NCI-H748 (cell line): ENCODE measurements around the gene CIC.
A peak's percentile ranks its signal among the peaks of the same experiment; 100 is the strongest.

ENCODE experiments used
- DNase-seq: peaks from one replicate; lab custom pipeline; 2025; ENCODE audit not compliant: unreplicated experiment; lab: John Stamatoyannopoulos, UW

Gene CIC

DNA sequence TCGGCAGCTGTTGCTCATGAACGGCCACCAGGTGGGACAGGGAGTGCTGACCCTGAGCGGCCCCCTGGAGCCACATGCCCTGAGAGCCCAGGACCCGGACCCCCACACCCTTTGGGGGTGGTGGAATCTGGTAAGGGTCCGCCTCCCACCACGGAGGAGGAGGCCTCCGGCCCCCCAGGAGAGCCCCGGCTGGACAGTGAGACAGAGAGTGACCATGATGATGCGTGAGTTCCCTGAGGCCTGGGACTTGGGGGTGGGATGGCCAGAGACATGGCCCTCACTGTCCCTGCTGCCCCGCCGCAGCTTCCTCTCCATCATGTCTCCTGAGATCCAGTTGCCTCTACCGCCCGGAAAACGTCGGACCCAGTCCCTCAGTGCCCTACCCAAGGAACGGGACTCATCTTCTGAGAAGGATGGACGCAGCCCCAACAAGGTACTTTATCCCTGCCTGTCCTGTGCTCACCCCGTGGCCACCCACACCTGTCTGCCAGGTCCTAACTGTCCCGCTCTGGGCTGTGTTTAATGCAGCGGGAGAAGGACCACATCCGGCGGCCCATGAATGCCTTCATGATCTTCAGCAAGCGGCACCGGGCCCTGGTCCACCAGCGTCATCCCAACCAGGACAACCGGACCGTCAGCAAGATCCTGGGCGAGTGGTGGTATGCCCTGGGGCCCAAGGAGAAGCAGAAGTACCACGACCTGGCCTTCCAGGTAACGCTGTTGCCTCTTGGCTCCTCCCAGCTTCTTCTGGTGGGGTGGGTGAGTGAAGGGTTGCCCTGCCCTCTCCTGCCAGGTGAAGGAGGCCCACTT lies 18.2 kb downstream of the CIC start:
- no peak for DNase-seq

DNA sequence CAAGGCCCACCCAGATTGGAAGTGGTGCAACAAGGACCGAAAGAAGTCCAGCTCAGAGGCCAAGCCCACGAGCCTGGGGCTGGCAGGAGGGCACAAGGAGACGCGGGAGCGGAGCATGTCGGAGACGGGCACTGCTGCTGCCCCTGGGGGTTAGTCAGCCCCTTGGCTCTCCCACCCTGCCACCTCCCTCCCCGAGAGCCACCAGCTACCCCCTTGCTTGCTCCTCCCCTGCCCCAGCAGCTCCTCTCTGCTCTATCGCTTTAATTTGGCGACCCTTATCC lies 18.7 kb downstream of the CIC start:
- DNase-seq: no peak

- no peak for DNase-seq
Measured at GRCh38 chr19:42288387-42288786, 19.3 kb downstream of the CIC start.

DNA sequence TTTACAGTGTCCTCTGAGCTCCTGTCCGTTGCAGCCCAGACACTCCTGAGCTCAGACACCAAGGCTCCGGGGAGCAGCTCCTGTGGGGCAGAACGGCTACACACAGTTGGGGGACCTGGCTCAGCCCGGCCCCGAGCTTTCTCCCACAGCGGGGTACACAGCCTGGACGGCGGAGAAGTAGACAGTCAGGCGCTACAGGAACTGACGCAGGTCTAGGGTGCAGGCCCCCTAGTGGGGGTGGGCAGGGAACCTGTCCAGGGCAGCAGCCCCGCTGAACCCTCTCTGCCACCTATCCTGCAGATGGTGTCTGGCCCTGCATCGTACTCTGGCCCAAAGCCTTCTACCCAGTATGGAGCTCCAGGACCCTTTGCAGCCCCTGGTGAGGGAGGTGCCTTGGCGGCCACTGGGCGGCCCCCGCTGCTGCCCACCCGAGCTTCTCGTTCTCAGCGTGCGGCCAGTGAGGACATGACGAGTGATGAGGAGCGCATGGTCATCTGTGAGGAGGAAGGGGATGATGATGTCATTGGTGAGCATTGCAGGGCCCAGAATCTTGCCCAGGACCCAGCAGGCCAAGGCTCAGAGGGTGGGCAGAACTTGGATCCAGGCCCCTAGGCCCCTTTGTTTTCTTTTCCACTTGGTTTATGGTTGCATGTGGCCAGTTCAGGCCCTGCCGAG lies 20.0 kb downstream of the CIC start:
- DNase-seq: no peak

DNA sequence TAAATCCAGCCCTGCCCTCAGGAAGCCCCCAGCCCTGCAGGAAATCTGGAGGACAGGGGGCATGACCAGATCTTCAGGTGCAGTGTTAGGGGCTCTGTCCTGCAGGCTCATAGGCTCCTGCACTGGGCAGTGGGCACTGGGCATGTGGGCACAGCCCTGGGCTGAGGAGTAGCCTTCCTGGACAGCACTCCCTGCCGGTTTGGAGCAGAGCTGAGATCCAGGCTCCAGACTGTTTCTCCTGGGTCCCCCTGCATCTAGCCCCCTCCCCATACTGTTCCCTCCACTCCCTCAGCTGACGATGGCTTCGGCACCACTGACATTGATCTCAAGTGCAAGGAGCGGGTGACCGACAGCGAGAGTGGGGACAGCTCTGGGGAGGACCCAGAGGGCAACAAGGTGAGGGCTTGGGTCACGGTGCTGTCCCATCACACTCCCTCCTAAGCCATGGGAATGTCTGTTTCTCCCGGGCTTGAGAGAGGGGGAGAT lies 20.5 kb downstream of the CIC start:
- no peak for DNase-seq

GRCh38 chr19:42290136-42290522 lies 21.1 kb downstream of the CIC start:
- no peak for DNase-seq

DNA sequence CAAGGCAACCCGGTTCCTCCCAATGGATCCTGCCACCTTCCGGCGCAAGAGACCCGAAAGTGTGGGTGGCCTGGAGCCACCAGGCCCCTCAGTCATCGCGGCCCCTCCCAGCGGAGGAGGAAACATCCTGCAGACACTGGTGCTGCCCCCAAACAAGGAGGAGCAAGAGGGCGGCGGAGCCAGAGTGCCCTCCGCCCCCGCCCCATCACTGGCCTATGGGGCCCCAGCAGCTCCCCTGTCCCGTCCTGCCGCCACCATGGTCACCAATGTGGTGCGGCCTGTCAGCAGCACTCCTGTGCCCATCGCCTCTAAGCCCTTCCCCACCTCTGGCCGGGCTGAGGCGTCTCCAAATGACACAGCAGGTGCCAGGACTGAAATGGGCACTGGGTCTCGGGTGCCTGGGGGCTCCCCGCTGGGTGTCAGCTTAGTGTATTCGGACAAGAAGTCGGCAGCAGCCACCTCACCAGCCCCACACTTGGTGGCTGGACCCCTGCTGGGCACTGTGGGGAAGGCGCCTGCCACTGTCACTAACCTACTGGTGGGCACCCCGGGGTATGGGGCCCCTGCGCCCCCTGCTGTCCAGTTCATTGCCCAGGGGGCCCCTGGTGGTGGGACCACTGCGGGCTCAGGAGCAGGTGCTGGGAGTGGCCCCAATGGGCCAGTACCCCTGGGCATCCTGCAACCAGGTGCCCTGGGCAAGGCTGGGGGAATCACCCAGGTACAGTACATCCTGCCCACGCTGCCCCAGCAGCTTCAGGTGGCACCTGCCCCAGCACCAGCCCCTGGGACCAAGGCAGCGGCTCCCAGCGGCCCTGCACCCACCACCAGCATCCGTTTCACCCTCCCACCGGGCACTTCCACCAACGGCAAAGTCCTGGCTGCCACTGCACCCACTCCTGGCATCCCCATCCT lies 21.7 kb downstream of the CIC start:
- no peak for DNase-seq

DNA sequence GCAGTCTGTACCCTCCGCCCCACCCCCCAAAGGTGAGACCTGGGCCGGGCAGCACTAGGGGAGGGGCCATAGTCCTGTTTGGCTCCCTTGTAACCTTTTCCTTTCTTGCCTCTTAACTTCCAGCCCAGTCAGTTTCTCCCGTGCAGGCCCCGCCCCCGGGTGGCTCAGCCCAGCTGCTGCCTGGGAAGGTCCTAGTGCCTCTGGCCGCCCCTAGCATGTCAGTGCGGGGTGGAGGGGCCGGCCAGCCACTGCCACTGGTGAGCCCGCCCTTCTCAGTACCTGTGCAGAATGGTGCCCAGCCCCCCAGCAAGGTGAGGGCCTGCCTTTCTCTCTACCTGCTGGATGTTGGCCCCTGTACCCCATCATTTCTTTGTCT lies 22.4 kb downstream of the CIC start:
- no peak for DNase-seq

DNA sequence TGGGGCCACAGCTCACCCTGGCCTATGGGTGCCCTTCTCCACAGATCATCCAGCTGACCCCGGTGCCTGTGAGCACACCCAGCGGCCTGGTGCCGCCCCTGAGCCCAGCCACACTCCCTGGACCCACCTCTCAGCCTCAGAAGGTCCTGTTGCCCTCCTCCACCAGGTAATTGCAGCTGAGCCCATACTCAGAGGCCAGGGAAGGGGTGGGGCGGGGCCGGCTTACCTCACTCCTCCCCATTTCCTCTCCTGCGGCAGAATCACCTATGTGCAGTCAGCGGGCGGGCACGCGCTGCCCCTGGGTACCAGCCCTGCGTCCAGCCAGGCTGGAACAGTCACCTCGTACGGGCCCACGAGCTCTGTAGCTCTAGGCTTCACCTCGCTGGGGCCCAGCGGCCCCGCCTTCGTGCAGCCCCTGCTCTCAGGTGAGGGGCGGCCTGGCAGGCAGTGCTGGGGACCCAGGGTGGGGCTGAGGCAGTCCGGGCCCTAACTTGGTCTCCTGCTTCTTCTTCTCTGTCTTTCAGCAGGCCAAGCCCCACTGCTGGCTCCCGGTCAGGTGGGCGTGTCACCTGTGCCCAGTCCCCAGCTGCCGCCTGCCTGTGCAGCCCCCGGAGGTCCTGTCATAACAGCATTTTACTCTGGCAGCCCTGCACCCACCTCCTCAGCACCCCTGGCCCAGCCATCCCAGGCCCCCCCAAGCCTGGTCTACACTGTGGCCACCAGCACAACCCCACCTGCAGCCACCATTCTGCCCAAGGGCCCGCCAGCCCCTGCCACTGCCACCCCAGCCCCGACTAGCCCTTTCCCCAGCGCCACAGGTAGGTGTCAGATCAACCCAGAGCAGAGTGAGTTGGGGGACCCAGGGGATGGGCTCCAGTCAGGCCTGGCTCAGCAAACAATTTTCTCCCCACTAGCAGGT lies 23.2 kb downstream of the CIC start:
- no peak for DNase-seq

DNA sequence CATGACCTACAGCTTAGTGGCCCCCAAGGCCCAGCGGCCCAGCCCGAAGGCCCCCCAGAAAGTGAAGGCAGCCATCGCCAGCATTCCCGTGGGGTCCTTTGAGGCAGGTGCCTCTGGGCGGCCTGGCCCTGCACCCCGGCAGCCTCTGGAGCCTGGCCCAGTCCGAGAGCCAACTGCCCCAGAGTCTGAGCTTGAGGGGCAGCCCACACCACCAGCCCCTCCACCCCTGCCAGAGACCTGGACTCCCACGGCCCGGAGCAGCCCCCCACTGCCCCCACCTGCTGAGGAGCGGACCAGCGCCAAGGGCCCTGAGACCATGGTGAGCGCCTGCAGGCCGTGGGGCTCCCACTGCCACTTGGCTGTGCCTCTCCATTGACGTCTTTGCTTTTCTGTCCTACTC lies 23.9 kb downstream of the CIC start:
- DNase-seq: no peak

DNA sequence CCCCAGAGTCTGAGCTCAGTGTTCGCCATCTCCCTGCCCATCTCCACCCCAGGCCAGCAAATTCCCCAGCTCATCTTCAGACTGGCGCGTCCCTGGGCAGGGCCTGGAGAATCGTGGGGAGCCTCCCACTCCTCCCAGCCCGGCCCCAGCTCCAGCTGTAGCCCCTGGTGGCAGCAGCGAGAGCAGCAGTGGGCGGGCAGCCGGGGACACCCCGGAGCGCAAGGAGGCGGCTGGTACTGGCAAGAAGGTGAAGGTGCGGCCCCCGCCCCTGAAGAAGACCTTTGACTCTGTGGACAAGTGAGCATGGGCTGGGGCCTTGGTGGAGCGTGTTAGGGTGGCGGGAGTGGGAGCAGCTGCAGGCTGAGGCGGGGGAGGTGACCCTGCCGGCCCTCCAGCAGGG lies 24.5 kb downstream of the CIC start:
- DNase-seq: no peak

DNA sequence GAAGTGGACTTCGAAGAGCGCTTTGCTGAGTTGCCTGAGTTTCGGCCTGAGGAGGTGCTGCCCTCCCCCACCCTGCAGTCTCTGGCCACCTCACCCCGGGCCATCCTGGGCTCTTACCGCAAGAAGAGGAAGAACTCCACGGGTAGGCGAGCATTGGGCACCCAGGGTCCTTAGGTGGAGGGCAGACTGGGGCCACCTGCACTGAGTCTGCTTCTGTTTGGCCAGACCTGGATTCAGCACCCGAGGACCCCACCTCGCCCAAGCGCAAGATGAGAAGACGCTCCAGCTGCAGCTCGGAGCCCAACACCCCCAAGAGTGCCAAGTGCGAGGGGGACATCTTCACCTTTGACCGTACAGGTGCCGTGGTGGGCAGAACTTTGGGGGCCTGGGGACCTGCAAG lies 24.9 kb downstream of the CIC start:
- DNase-seq: no peak

DNA sequence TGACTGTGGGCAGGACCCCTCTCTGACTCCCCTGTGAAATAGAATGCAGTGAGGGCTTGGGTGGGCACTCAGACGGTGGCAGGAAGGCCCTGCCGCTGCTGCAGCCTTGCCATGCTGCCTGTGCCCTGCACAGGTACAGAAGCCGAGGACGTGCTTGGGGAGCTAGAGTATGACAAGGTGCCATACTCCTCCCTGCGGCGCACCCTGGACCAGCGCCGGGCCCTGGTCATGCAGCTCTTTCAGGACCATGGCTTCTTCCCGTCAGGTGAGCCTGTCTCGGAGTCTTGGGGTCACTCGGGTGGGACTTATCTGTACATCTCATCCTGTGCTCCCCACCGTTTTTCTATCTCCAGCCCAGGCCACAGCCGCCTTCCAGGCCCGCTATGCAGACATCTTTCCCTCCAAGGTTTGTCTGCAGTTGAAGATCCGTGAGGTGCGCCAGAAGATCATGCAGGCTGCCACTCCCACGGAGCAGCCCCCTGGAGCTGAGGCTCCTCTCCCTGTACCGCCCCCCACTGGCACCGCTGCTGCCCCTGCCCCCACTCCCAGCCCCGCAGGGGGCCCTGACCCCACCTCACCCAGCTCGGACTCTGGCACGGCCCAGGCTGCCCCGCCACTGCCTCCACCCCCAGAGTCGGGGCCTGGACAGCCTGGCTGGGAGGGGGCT lies 25.6 kb downstream of the CIC start:
- DNase-seq: no peak

DNA sequence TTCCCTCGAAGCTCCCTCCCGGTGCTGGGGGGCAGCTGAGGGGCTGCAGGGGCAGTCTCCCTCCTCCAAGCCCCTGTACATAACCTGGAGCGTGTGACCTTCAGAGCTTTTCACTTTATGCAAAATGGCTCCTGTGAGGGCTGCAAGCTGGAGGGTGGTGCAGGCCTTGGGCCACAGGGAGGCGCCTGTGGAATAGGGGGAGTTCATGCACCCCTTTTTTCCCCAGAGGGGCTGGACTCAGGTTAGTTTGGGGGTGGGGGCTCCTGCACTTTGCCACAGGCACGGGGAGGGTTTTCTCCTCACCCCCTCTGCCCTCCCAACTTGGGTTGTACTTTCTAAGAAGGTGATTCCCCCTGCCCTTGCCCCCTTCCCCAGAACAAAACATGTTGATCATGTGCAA lies 26.3 kb downstream of the CIC start:
- no peak for DNase-seq

DNA sequence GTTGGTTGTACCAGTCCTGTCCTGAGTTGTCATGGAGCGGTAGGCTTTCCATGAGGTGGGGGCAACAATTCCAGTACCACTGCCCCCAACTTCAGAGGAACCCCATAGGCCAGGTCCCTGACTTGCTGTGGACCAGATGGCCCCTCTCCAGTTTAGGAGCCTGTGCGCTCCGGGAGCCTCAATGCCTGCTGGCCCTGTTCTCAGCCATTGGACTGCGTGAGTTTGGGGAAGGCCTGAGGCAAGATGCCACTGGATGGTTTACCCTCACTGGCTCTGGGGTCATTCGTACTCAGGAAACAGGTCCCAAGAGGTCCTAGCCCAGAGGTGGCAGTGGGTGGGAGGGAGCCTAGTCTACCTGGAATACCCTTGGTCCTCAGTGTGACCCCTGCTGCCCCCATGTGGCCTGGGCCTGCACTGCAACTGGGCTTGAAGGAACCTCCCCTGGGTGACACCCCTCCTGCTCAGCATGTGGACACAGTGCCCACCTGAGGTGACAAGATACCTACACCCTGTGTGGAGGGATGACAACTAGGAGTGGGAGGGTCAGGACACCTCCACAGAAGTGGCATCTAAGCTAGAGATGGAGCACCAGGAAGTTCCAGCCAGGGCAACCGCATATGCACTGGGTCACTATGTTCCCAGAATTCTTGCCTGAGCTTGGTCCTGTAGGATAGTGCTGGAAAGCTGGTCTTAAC lies 26.9 kb downstream of the CIC start:
- DNase-seq: peak; percentile 80

GRCh38 chr19:42297039-42297438 lies 28.0 kb downstream of the CIC start:
- no peak for DNase-seq

DNA sequence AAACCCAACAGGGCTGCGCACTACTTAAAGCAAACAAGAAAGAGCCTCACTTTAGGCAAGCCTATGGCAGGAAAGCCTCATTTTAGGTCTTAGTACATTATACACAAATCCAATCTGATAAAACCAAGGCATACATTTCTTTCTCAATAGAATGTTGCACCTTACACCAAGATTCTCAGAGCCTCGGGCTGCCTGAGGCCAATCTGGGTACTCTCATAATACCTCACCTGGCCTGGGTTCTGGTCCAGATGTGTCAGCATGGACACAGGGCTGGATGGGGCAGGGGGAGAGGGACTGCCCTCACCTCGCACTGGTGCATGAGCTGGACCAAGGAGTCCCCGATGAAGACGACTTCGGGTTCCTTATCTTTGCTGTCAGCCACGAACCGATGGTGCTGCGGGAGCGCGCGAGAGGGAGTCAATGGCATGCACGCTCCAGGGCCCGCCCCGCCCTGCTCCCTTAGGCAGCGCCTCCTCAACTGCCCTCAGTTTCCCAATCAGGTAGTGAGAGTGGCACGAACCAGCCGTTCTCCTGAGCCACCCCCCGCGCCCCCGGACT lies 32.7 kb downstream of the CIC start, which contains the start of gene PRR19:
PRR19 (plus strand) TSS at position 487 of the 558 bp plus-strand sequence. CDS start 7,453 bp downstream, outside the sequence.
- peak; percentile 61 for DNase-seq

GRCh38 chr19:42303101-42303464 lies 34.0 kb downstream of the CIC start:
- DNase-seq: no peak

DNA sequence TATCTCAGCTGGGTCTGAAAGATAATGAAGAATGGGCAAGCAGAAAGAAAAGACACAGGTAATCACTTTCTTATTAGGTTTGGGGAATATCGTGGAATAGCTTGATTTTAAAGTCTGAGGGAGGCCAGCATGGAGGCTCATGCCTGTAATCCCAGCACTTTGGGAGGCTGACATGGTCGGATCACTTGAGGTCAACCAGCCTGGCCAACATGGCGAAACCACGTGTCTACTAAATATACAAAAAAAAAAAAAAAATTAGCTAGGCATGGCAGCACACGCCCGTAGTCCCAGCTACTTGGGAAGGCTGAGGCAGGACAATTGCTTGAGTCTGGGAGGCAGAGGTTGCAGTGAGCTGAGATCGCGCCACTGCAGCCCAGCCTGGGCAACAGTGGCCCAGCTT lies 34.8 kb downstream of the CIC start:
- DNase-seq: no peak
